ENCODE results near the gene PRDM16.

GRCh38 chr1:3162322-3162882 lies 93.4 kb downstream of the PRDM16 start:
- TF ChIP-seq POLR2A (IDR thresholded peaks at IDR 0.05) (no peak), CTCF (IDR thresholded peaks at IDR 0.05) (no peak)

Measured in thyroid gland (tissue), 4 donors.